Smooth muscle cell (in vitro differentiated cells): ENCODE data around the gene DSC2. TPM values are rescaled to one million over a fixed set of nuclear protein-coding genes. Genes with fewer than 3 reads are reported as not detected.
A peak's percentile ranks its signal among the peaks of the same experiment; 100 is the strongest.

Experiments used
- DNase-seq: peaks from one replicate; lab custom pipeline; 2025; ENCODE audit not compliant: unreplicated experiment; lab: John Stamatoyannopoulos, UW
- H2AFZ ChIP-seq: fragments of 200-600 bp; sonication (generic); 2 replicates; pipeline ENCODE4 v1.6.0; 2016; ENCODE audit warnings: antibody characterized with exemption, low read depth, mild to moderate bottlenecking
- H3F3A ChIP-seq: fragments of 200-600 bp; sonication (generic); 2 replicates; pipeline ENCODE4 v1.6.0; 2017; ENCODE audit warnings: antibody characterized with exemption, low read depth
- H3K27ac ChIP-seq: fragments of 200-600 bp; sonication (generic); 2 replicates; pipeline ENCODE4 v1.5.1; 2016; ENCODE audit warnings: low read depth, mild to moderate bottlenecking
- H3K27me3 ChIP-seq: fragments of 200-600 bp; sonication (generic); 2 replicates; pipeline ENCODE4 v1.6.1; 2016; ENCODE audit warnings: low read depth, mild to moderate bottlenecking
- H3K36me3 ChIP-seq: fragments of 200-600 bp; sonication (generic); 2 replicates; pipeline ENCODE4 v1.5.1; 2016; ENCODE audit warnings: low read depth
- H3K4me1 ChIP-seq: fragments of 200-600 bp; sonication (generic); 2 replicates; pipeline ENCODE4 v1.5.1; 2016; ENCODE audit warnings: low read depth
- H3K4me2 ChIP-seq: fragments of 200-600 bp; sonication (generic); 2 replicates; pipeline ENCODE4 v1.6.0; 2016; ENCODE audit warnings: mild to moderate bottlenecking
- H3K4me3 ChIP-seq: fragments of 200-600 bp; sonication (generic); 2 replicates; pipeline ENCODE4 v1.5.1; 2016; ENCODE audit warnings: mild to moderate bottlenecking
- H3K79me2 ChIP-seq: fragments of 200-600 bp; sonication (generic); 2 replicates; pipeline ENCODE4 v1.6.0; 2016; ENCODE audit warnings: low read depth, mild to moderate bottlenecking
- H3K9ac ChIP-seq: fragments of 200-600 bp; sonication (generic); 2 replicates; pipeline ENCODE4 v1.6.0; 2016; ENCODE audit warnings: low read depth
- H3K9me3 ChIP-seq: fragments of 200-600 bp; sonication (generic); replicated peaks from 2 replicates; pipeline ENCODE4 v1.5.1; 2016; ENCODE audit warnings: low read depth
- H4K20me1 ChIP-seq: fragments of 200-600 bp; sonication (generic); 2 replicates; pipeline ENCODE4 v1.6.0; 2016; ENCODE audit warnings: low read depth
- WGBS: methylation state at CpG from one replicate; pipeline ENCODE4 v1.1.7; 2016; ENCODE audit warnings: low lambda C conversion rate; 5-methylcytosine and 5-hydroxymethylcytosine counted together
- polyA plus RNA-seq: library from polyadenylated mRNA; unstranded; fragments of >200 nt; fragmentation: Nextera tagmentation; extraction: Ambion mirVana; gene quantifications from 2 replicates; pipeline ENCODE4 v1.2.1, GENCODE V29; 2016
- total RNA-seq: library from RNA; depleted of rRNA; stranded (reverse); fragments of >200 nt; gene quantifications from 2 replicates; pipeline ENCODE4 v1.2.3, GENCODE V29; 2014
- TF ChIP-seq, protein P1 (sequence below): fragments of 200-600 bp; sonication (generic); IDR thresholded peaks from 2 replicates; pipeline ENCODE4 v1.5.1; 2017; ENCODE audit warnings: borderline replicate concordance, mild to moderate bottlenecking, antibody characterized with exemption; ENCODE audit not compliant: insufficient read depth, poor library complexity, severe bottlenecking

Gene DSC2
- total and polyA plus RNA-seq, 2 experiments from 2014 or later, result 15.6 to 78.8 TPM

DNA sequence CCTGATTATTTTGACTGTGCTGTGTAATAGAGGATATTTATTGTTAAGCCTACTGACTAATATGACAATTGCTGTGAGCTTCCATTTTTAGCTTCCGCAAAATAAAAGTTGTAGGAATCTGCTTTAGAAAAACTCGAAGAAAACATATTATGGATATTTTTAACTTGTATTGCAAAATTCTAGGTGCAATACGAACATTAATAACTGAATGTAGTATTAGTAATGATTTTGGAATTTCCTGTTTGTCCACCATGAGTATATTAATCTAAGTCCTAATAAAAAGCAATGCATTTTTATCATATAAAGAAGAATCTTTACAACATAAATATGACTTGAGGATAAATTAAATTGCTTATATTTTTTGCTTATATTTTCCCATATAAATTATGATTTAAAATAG is 57.3 kb downstream of the DSC2 start:
- no peaks in the 10 kb centered on the region for H3F3A ChIP-seq
- no peaks in the 10 kb centered on the region for H3K9me3 ChIP-seq
- H3K4me1 ChIP-seq, result peaks cover 9% of the 10 kb centered on the region
- H2AFZ ChIP-seq, result no peak overlapping the region
- peaks cover 39% of the 10 kb centered on the region for H3K27me3 ChIP-seq
- TF ChIP-seq, protein P1, sequence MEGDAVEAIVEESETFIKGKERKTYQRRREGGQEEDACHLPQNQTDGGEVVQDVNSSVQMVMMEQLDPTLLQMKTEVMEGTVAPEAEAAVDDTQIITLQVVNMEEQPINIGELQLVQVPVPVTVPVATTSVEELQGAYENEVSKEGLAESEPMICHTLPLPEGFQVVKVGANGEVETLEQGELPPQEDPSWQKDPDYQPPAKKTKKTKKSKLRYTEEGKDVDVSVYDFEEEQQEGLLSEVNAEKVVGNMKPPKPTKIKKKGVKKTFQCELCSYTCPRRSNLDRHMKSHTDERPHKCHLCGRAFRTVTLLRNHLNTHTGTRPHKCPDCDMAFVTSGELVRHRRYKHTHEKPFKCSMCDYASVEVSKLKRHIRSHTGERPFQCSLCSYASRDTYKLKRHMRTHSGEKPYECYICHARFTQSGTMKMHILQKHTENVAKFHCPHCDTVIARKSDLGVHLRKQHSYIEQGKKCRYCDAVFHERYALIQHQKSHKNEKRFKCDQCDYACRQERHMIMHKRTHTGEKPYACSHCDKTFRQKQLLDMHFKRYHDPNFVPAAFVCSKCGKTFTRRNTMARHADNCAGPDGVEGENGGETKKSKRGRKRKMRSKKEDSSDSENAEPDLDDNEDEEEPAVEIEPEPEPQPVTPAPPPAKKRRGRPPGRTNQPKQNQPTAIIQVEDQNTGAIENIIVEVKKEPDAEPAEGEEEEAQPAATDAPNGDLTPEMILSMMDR, result no peak
- no peak overlapping the region for H3K9ac ChIP-seq
- H3K79me2 ChIP-seq, result peaks cover 3% of the 10 kb centered on the region
- H4K20me1 ChIP-seq, result no peaks in the 10 kb centered on the region
- H3K4me3 ChIP-seq, result no peak overlapping the region
- no peak for DNase-seq
- 80% methylated on average over 3 of the region's 3 CpGs for WGBS
- H3K36me3 ChIP-seq, result no peaks in the 10 kb centered on the region
- H3K27ac ChIP-seq, result no peak overlapping the region
- H3K4me2 ChIP-seq, result no peak overlapping the region

DNA sequence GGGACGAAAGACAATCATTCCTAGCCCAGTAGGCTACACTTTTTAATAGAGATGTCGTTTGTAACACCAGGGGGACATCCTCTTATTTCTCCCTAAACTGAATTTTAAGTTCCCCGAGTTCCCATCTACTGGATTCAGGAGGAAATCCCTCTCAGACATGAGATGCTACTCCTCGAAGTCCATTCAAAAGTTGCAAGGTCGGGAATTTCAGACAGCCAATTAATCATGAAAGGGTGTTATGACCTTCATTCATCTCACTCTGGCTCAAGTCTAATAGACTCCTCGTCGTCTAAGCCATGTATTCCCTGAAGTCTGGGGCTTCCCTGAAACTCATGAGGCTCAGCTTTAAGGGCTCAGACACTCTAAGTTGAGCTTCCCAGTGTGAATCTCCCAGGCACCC is 58.5 kb downstream of the DSC2 start:
- TF ChIP-seq, protein P1, result no peak
- H2AFZ ChIP-seq, result no peak overlapping the region
- H4K20me1 ChIP-seq, result no peaks in the 10 kb centered on the region
- DNase-seq, result no peak
- no peaks in the 10 kb centered on the region for H3F3A ChIP-seq
- H3K4me2 ChIP-seq, result no peak overlapping the region
- H3K4me3 ChIP-seq, result no peak overlapping the region
- H3K27ac ChIP-seq, result no peak overlapping the region
- peaks cover 6% of the 10 kb centered on the region for H3K79me2 ChIP-seq
- peaks cover 9% of the 10 kb centered on the region for H3K4me1 ChIP-seq
- no peaks in the 10 kb centered on the region for H3K9me3 ChIP-seq
- H3K9ac ChIP-seq, result no peak overlapping the region
- WGBS, result 78% methylated on average over 7 of the region's 7 CpGs
- no peaks in the 10 kb centered on the region for H3K36me3 ChIP-seq
- peaks cover 49% of the 10 kb centered on the region for H3K27me3 ChIP-seq

DNA sequence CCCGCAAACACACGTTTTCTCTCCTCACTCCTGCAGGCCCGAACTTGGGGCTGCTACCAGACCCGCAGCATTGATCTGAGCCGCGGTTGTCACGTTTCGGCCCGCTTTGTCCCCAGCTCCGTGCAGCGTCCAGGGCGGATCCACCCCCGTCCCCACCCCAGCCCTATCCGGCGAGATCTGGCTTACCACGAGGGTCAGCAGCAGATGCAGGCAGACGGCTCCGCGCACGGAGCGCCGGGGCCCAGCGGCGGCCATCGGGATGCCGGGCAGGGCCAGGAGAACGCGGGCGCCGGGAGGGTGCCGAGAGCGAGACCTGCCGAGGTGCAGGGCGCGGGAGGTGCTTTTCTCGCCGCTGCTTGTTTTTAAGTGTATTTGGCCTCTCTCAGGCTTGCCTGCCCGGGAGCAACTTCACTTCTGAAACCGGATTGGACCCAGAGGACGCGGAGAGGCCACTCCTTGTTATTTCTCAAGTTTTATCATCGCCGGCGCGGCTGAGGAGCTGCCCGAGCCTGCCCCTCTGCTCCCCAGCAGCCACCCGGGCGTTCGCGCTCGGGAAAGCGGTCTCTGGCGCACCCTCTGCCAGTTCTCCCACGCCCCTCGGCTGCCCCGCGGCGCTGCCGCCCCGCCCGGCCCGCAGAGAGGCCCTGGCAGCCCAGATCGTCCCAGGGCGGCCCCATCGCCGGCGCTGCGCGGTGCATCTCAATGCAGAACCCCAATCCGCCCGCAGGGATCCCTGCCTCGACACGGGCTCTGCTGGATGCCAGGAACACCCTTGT is 59.6 kb downstream of the DSC2 start, which contains the start of gene DSC3:
TSS of gene DSC3 (minus strand) at position 337 of the 776 bp plus-strand sequence. CDS start at position 255, 82 bp downstream.
- under 1% methylated on average over 56 of the region's 73 CpGs for WGBS
- Histone ChIP-seq H3K4me2 (peak within 1 kb of the TSS; percentile 89), H3K9me3 (no peaks in the 10 kb centered on the region), H3K79me2 (peaks cover 8% of the 10 kb centered on the region), H3K9ac (peak within 1 kb of the TSS; percentile 21), H4K20me1 (no peaks in the 10 kb centered on the region), H3K27ac (no peak within 1 kb of the TSS), H3K27me3 (peaks cover 50% of the 10 kb centered on the region), H3K36me3 (no peaks in the 10 kb centered on the region), H3F3A (no peaks in the 10 kb centered on the region), H3K4me3 (peak within 1 kb of the TSS; percentile 59), H3K4me1 (peaks cover 9% of the 10 kb centered on the region), H2AFZ (peak within 1 kb of the TSS; percentile 86)
- no peak for DNase-seq
- TF ChIP-seq, protein P1, result no peak

DNA sequence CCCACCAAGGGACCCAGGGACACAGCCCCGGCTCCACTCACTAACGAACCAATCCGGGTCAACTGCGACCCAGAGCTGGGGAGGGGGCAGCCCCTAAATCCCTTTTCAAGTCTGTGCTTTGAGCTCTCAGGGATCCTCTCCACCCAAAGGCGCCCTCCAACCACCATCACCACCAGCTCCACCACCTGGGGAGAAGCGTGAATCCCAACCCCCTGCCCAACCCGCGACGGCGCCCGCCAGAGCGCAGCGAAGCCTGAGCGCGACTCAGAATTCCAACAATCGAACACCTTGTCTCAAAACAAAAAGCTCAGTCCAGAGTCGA is 60.2 kb downstream of the DSC2 start:
- WGBS, result 6% methylated on average over 17 of the region's 17 CpGs
- no peaks in the 10 kb centered on the region for H4K20me1 ChIP-seq
- H3K27ac ChIP-seq, result no peak overlapping the region
- H2AFZ ChIP-seq, result peak overlapping the region; percentile 86
- H3K4me3 ChIP-seq, result peak overlapping the region; percentile 59
- H3K4me2 ChIP-seq, result peak overlapping the region; percentile 89
- DNase-seq, result no peak
- H3K4me1 ChIP-seq, result peaks cover 9% of the 10 kb centered on the region
- H3K9ac ChIP-seq, result peak overlapping the region; percentile 21
- no peaks in the 10 kb centered on the region for H3F3A ChIP-seq
- peaks cover 8% of the 10 kb centered on the region for H3K79me2 ChIP-seq
- no peaks in the 10 kb centered on the region for H3K9me3 ChIP-seq
- TF ChIP-seq, protein P1, result no peak
- peaks cover 50% of the 10 kb centered on the region for H3K27me3 ChIP-seq
- H3K36me3 ChIP-seq, result no peaks in the 10 kb centered on the region
